ENCODE results near the gene MYO3B.
"Not testable (repeated sequence)": the region's sequence is repeated elsewhere in the genome, so short reads cannot be mapped to it uniquely, and the experiment has no call there.

Gene MYO3B

GRCh38 chr2:170420961-170421687, 243.2 kb downstream of the MYO3B start:
- no peak for DNase-seq (ENCODE audit: low read depth)
- TF ChIP-seq, protein P1, sequence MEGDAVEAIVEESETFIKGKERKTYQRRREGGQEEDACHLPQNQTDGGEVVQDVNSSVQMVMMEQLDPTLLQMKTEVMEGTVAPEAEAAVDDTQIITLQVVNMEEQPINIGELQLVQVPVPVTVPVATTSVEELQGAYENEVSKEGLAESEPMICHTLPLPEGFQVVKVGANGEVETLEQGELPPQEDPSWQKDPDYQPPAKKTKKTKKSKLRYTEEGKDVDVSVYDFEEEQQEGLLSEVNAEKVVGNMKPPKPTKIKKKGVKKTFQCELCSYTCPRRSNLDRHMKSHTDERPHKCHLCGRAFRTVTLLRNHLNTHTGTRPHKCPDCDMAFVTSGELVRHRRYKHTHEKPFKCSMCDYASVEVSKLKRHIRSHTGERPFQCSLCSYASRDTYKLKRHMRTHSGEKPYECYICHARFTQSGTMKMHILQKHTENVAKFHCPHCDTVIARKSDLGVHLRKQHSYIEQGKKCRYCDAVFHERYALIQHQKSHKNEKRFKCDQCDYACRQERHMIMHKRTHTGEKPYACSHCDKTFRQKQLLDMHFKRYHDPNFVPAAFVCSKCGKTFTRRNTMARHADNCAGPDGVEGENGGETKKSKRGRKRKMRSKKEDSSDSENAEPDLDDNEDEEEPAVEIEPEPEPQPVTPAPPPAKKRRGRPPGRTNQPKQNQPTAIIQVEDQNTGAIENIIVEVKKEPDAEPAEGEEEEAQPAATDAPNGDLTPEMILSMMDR (IDR thresholded peaks at IDR 0.05; ENCODE audit: low read length, missing control alignments), result no peak
- H3K4me3 ChIP-seq (replicated peaks; ENCODE audit: low read depth, low read length), result no peak overlapping the region

GRCh38 chr2:170423919-170424318, 246.0 kb downstream of the MYO3B start:
- no peak overlapping the region for H3K4me3 ChIP-seq (replicated peaks; ENCODE audit: low read depth, low read length)
- TF ChIP-seq, protein P1 (IDR thresholded peaks at IDR 0.05; ENCODE audit: low read length, missing control alignments), result no peak
- no peak for DNase-seq (ENCODE audit: low read depth)

DNA sequence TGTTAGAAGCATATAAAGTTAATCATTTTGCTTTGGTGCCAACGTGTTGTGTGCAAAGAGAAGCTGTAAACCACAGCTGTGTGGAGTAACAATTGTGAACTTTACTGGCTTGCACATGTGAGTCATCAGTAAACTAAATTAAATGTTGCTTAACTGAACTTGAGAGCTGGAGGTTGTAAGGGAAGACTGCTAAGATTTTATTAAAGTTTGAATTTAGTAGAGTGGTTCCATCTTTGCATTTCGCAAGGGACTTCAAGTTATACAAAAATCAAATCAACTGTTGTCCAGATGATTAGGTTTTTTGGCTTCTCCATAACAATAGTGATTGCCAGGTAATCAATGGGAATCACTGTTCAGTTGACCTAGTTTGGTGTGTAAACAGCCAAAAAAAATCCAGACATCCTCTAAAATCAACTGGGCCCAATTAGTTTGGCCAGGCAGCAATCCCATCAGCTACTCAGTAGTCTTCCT, 247.4 kb downstream of the MYO3B start:
- no peak overlapping the region for H3K4me3 ChIP-seq (replicated peaks; ENCODE audit: low read depth, low read length)
- TF ChIP-seq, protein P1 (IDR thresholded peaks at IDR 0.05; ENCODE audit: low read length, missing control alignments), result no peak
- DNase-seq (ENCODE audit: low read depth), result peak; percentile 13

GRCh38 chr2:170428868-170429267, 250.9 kb downstream of the MYO3B start:
- no peak for DNase-seq (ENCODE audit: low read depth)
- TF ChIP-seq, protein P1 (IDR thresholded peaks at IDR 0.05; ENCODE audit: low read length, missing control alignments), result no peak
- H3K4me3 ChIP-seq (replicated peaks; ENCODE audit: low read depth, low read length), result no peak overlapping the region

- no peak overlapping the region for H3K4me3 ChIP-seq (replicated peaks; ENCODE audit: low read depth, low read length)
- TF ChIP-seq, protein P1 (IDR thresholded peaks at IDR 0.05; ENCODE audit: low read length, missing control alignments), result no peak
- no peak for DNase-seq (ENCODE audit: low read depth)
Observed at GRCh38 chr2:170432823-170433222, 254.9 kb downstream of the MYO3B start.

DNA sequence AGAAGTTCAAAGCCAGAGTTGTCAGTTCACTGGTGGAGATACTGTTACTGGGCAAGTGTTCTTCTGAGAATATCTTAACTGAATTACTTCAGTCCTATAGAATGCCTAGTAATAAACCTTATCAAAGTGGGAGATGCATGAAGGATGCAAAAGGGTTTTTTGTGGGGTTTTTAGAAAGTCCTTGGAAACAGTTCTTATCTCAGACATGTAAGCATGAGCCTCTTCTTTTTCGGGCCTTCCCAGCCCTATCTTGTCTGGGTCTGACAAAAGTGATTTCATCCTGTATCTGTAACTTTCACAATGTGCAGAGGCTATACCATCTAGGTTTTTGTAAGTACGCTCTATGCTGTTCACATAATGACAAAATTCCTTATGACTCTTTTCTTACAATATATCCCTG, 255.5 kb downstream of the MYO3B start:
- H3K4me3 ChIP-seq (replicated peaks; ENCODE audit: low read depth, low read length), result no peak overlapping the region
- TF ChIP-seq, protein P1 (IDR thresholded peaks at IDR 0.05; ENCODE audit: low read length, missing control alignments), result no peak

GRCh38 chr2:170434396-170434795, 256.4 kb downstream of the MYO3B start:
- not testable (repeated sequence) for DNase-seq (ENCODE audit: low read depth); H3K4me3 ChIP-seq (replicated peaks; ENCODE audit: low read depth, low read length)

More for the DNA sequence above, 255.5 kb downstream of the MYO3B start:
- DNase-seq (ENCODE audit: low read depth), result no peak
